H9 (cell line): ENCODE results near the gene THOC5. TPM values are rescaled to one million over a fixed set of nuclear protein-coding genes. Genes with fewer than 3 reads are reported as not detected.

Source experiments
- DNase-seq: peaks from one replicate; pipeline ENCODE4 v3.0.0-alpha.2; 2017
- H2AFZ ChIP-seq: one replicate; pipeline ENCODE4 v1.6.1; 2013; ENCODE audit warnings: mild to moderate bottlenecking, low read length, control low read depth, moderate library complexity
- H2AK5ac ChIP-seq: 2 replicates; pipeline ENCODE4 v1.6.1; 2013; ENCODE audit warnings: low read length, control low read depth, mixed read lengths; ENCODE audit not compliant: insufficient read length
- H2BK120ac ChIP-seq: one replicate; pipeline ENCODE4 v1.6.1; 2013; ENCODE audit warnings: low read depth, mild to moderate bottlenecking, low read length, control low read depth, inconsistent platforms; ENCODE audit not compliant: poor library complexity, severe bottlenecking
- H2BK12ac ChIP-seq: 2 replicates; pipeline ENCODE4 v1.6.1; 2013; ENCODE audit warnings: low read length, control low read depth, mixed read lengths, low read depth; ENCODE audit not compliant: insufficient read length
- H2BK15ac ChIP-seq: 2 replicates; pipeline ENCODE4 v1.6.1; 2013; ENCODE audit warnings: low read depth, low read length, control low read depth
- H2BK20ac ChIP-seq: one replicate; pipeline ENCODE4 v1.6.1; 2013; ENCODE audit warnings: low read depth, mild to moderate bottlenecking, low read length, control low read depth, inconsistent platforms; ENCODE audit not compliant: poor library complexity, severe bottlenecking
- H2BK5ac ChIP-seq: 2 replicates; pipeline ENCODE4 v1.6.1; 2013; ENCODE audit warnings: low read length, control low read depth, mixed read lengths; ENCODE audit not compliant: insufficient read length
- H3K14ac ChIP-seq: 2 replicates; pipeline ENCODE4 v1.6.1; 2013; ENCODE audit warnings: low read length, control low read depth; ENCODE audit not compliant: insufficient read depth
- H3K18ac ChIP-seq: 2 replicates; pipeline ENCODE4 v1.6.1; 2013; ENCODE audit warnings: low read depth, mild to moderate bottlenecking, mixed read lengths, low read length, control low read depth; ENCODE audit not compliant: insufficient read length
- H3K23ac ChIP-seq: 2 replicates; pipeline ENCODE4 v1.6.1; 2013; ENCODE audit warnings: low read length, control low read depth, mixed read lengths, low read depth; ENCODE audit not compliant: insufficient read length
- H3K23me2 ChIP-seq: 2 replicates; pipeline ENCODE4 v1.6.1; 2013; ENCODE audit warnings: low read depth, mild to moderate bottlenecking, mixed read lengths, low read length, control low read depth; ENCODE audit not compliant: insufficient read length, poor library complexity, severe bottlenecking
- H3K27ac ChIP-seq: 2 replicates; pipeline ENCODE4 v1.5.1; 2013; ENCODE audit warnings: low read length, control low read depth, mixed read lengths, low read depth; ENCODE audit not compliant: insufficient read length
- H3K27me3 ChIP-seq: 2 replicates; pipeline ENCODE4 v1.6.1; 2013; ENCODE audit warnings: low read length, control low read depth, inconsistent platforms; ENCODE audit not compliant: insufficient read depth
- H3K4ac ChIP-seq: 2 replicates; pipeline ENCODE4 v1.6.1; 2013; ENCODE audit warnings: low read depth, mild to moderate bottlenecking, control low read depth, inconsistent platforms, low read length, moderate library complexity
- H3K4me1 ChIP-seq: 2 replicates; pipeline ENCODE4 v1.6.1; 2013; ENCODE audit warnings: low read length, control low read depth, inconsistent platforms; ENCODE audit not compliant: insufficient read depth
- H3K4me2 ChIP-seq: 2 replicates; pipeline ENCODE4 v1.6.1; 2013; ENCODE audit warnings: low read length, control low read depth, mixed read lengths; ENCODE audit not compliant: insufficient read length, insufficient read depth
- H3K56ac ChIP-seq: 2 replicates; pipeline ENCODE4 v1.6.1; 2013; ENCODE audit warnings: low read depth, mild to moderate bottlenecking, mixed read lengths, low read length, control low read depth; ENCODE audit not compliant: insufficient read length
- H3K79me1 ChIP-seq: 2 replicates; pipeline ENCODE4 v1.6.1; 2013; ENCODE audit warnings: low read depth, mild to moderate bottlenecking, moderate library complexity, low read length, control low read depth, inconsistent platforms; ENCODE audit not compliant: insufficient read depth, poor library complexity, severe bottlenecking
- H3K79me2 ChIP-seq: 2 replicates; pipeline ENCODE4 v1.6.1; 2013; ENCODE audit warnings: low read length, control low read depth, inconsistent platforms; ENCODE audit not compliant: insufficient read depth
- H3K9ac ChIP-seq: 2 replicates; pipeline ENCODE4 v1.6.1; 2013; ENCODE audit warnings: low read length, control low read depth, mixed read lengths; ENCODE audit not compliant: insufficient read length; ENCODE audit errors: extremely low read depth
- H3K9me3 ChIP-seq: one replicate; pipeline ENCODE4 v1.6.1; 2013; ENCODE audit warnings: low read depth, low read length, inconsistent platforms; ENCODE audit not compliant: control insufficient read depth
- H3T11ph ChIP-seq: one replicate; pipeline ENCODE4 v1.6.1; 2013; ENCODE audit warnings: mild to moderate bottlenecking, low read length, control low read depth, inconsistent platforms
- H4K20me1 ChIP-seq: one replicate; pipeline ENCODE4 v1.6.1; 2013; ENCODE audit not compliant: control insufficient read depth, insufficient read length, insufficient read depth
- H4K5ac ChIP-seq: 2 replicates; pipeline ENCODE4 v1.6.1; 2013; ENCODE audit warnings: low read depth, mild to moderate bottlenecking, mixed read lengths, low read length, control low read depth; ENCODE audit not compliant: insufficient read length
- H4K8ac ChIP-seq: replicated peaks from 2 replicates; pipeline ENCODE4 v1.6.1; 2013; ENCODE audit warnings: low read length, control low read depth, mixed read lengths, low read depth; ENCODE audit not compliant: insufficient read length
- H4K91ac ChIP-seq: 2 replicates; pipeline ENCODE4 v1.6.1; 2013; ENCODE audit warnings: low read depth, mild to moderate bottlenecking, moderate library complexity, mixed read lengths, low read length, control low read depth; ENCODE audit not compliant: insufficient read length
- H3K27ac Mint-ChIP-seq, 3 experiments: 2 replicates in 2 of 3; 3 replicates in 1 of 3; pipeline ENCODE4 v1.8.0; 2020 to 2021; ENCODE audit warnings: mixed read lengths in 3 of 3, mild to moderate bottlenecking in 1 of 3, moderate library complexity in 1 of 3
- H3K27me3 Mint-ChIP-seq: 2 replicates; pipeline ENCODE4 v1.8.0; 2021; ENCODE audit warnings: low read depth, mild to moderate bottlenecking, moderate library complexity, mixed read lengths
- H3K36me3 Mint-ChIP-seq, 3 experiments: 2 replicates in 2 of 3; 3 replicates in 1 of 3; pipeline ENCODE4 v1.8.0; 2020 to 2021; ENCODE audit warnings: low read depth in 3 of 3, mixed read lengths in 3 of 3; ENCODE audit not compliant: insufficient read depth in 1 of 3
- H3K4me1 Mint-ChIP-seq, 2 experiments: 2 replicates each; pipeline ENCODE4 v1.8.0; 2020; ENCODE audit warnings: mixed read lengths in 2 of 2
- H3K4me3 Mint-ChIP-seq, 2 experiments: 2 replicates in 1 of 2; 3 replicates in 1 of 2; pipeline ENCODE4 v1.8.0; 2020 to 2021; ENCODE audit warnings: mild to moderate bottlenecking in 2 of 2, mixed read lengths in 2 of 2, moderate library complexity in 1 of 2
- H3K9me3 Mint-ChIP-seq, 2 experiments: 2 replicates in 1 of 2; 3 replicates in 1 of 2; pipeline ENCODE4 v1.8.0; 2020; ENCODE audit warnings: mild to moderate bottlenecking in 2 of 2, mixed read lengths in 2 of 2, moderate library complexity in 1 of 2
- CTCF ChIP-seq: fragments of 200-600 bp; sonication (generic); conservative IDR thresholded peaks from 3 replicates; pipeline ENCODE4 v1.8.0; 2021; ENCODE audit warnings: antibody characterized with exemption, mild to moderate bottlenecking
- WGBS: extraction: QIAGEN DNeasy Blood & Tissue Kit; methylation state at CpG from one replicate; pipeline ENCODE4 v1.1.7; 2013; ENCODE audit warnings: missing lambda C conversion rate, low lambda C conversion rate, mixed read lengths; ENCODE audit not compliant: insufficient read length; ENCODE audit errors: extremely low coverage; 5-methylcytosine and 5-hydroxymethylcytosine counted together
- total RNA-seq: library from RNA; stranded (reverse); gene quantifications from 2 replicates; pipeline ENCODE4 v1.2.1, GENCODE V29; 2021

Gene THOC5
- total RNA-seq, 1 experiment from 2014 or later, result 71.8 TPM

- Histone ChIP-seq H3K4ac (no peak overlapping the region), H2BK120ac (no peak overlapping the region), H3K18ac (no peak overlapping the region), H3K27me3 (peaks cover 27% of the 10 kb centered on the region), H4K5ac (no peak overlapping the region), H3K56ac (no peak overlapping the region), H3K4me2 (no peak overlapping the region), H3K79me2 (no peaks in the 10 kb centered on the region), H3K27ac (no peak overlapping the region), H4K91ac (no peak overlapping the region), H2BK20ac (no peak overlapping the region), H3K14ac (no peak overlapping the region), H2BK15ac (no peak overlapping the region), H3K23ac (no peak overlapping the region), H2AK5ac (no peak overlapping the region), H3K9me3 (no peaks in the 10 kb centered on the region), H3K23me2 (peaks cover 10% of the 10 kb centered on the region), H2BK12ac (no peak overlapping the region), H3K9ac (no peak overlapping the region), H3T11ph (no peak overlapping the region), H4K8ac (no peak overlapping the region), H2AFZ (no peak overlapping the region), H3K4me1 (peaks cover 6% of the 10 kb centered on the region), H3K79me1 (no peaks in the 10 kb centered on the region), H4K20me1 (no peaks in the 10 kb centered on the region), H2BK5ac (no peak overlapping the region)
- WGBS, result no CpG with 5 or more reads among the region's 13 CpGs
- H3K9me3 Mint-ChIP-seq, result peaks cover 8 to 9% of the 10 kb centered on the region in 2 experiments
- H3K4me1 Mint-ChIP-seq, result peaks cover 27 to 29% of the 10 kb centered on the region in 2 experiments
- peaks cover 9 to 17% (median 9%) of the 10 kb centered on the region in 3 experiments for H3K36me3 Mint-ChIP-seq
- DNase-seq, result peak; percentile 34
- H3K27me3 Mint-ChIP-seq, result peaks cover 50% of the 10 kb centered on the region
- TF ChIP-seq CTCF, result no peak
- H3K27ac Mint-ChIP-seq, result no peak overlapping the region; a peak in 1 of 7 replicates
- H3K4me3 Mint-ChIP-seq, result no peak overlapping the region
These were observed 70.3 kb downstream of the THOC5 start for GRCh38 chr22:29483254-29483653.
